ENCODE results near the gene PCDHGB1. TPM values are rescaled to one million over a fixed set of nuclear protein-coding genes. Genes with fewer than 3 reads are reported as not detected.
"Not testable (repeated sequence)": the region's sequence is repeated elsewhere in the genome, so short reads cannot be mapped to it uniquely, and the experiment has no call there.

The PCDHGB1 gene
- polyA plus RNA-seq, 2 donors = 0.19 to 0.39 TPM

- H3K27ac ChIP-seq (ENCODE audit: low read depth in 2 of 2, low read length in 1 of 2) = no peak overlapping the region
- peak overlapping the region; percentile 35 to 44 for H3K4me3 ChIP-seq (ENCODE audit: low read depth in 1 of 2, low read length in 2 of 2)
These were observed 23.6 kb upstream of the PCDHGB1 start for GRCh38 chr5:141326088-141326854.

GRCh38 chr5:141328231-141328630 lies 21.7 kb upstream of the PCDHGB1 start:
- no peaks in the 10 kb centered on the region for H3K36me3 ChIP-seq (ENCODE audit: control insufficient read depth in 2 of 2, insufficient read depth in 2 of 2, low read length in 1 of 2)
- peaks cover 12 to 36% of the 10 kb centered on the region in 2 donors for H3K9me3 ChIP-seq (ENCODE audit: control insufficient read depth in 2 of 2, insufficient read depth in 1 of 2, low read depth in 1 of 2, low read length in 1 of 2)
- WGBS, 2 donors = 68 to 85% methylated on average over 8 of the region's 8 CpGs
- no peak overlapping the region for H3K4me3 ChIP-seq (ENCODE audit: low read depth in 1 of 2, low read length in 2 of 2)
- no peak overlapping the region for H3K27ac ChIP-seq (ENCODE audit: low read depth in 2 of 2, low read length in 1 of 2)
- H3K4me1 ChIP-seq (ENCODE audit: control insufficient read depth in 2 of 2, insufficient read depth in 2 of 2, low read length in 1 of 2) = no peaks in the 10 kb centered on the region
- H3K27me3 ChIP-seq (ENCODE audit: control insufficient read depth in 1 of 2, insufficient read depth in 2 of 2, low read length in 2 of 2) = peaks cover 0 to 4% of the 10 kb centered on the region in 2 donors

More at GRCh38 chr5:141326088-141326854, 23.6 kb upstream of the PCDHGB1 start:
- WGBS, 2 donors = 16% methylated on average over 27 of the region's 27 CpGs
- no peaks in the 10 kb centered on the region for H3K27me3 ChIP-seq (ENCODE audit: control insufficient read depth in 1 of 2, insufficient read depth in 2 of 2, low read length in 2 of 2)
- H3K9me3 ChIP-seq (ENCODE audit: control insufficient read depth in 2 of 2, insufficient read depth in 1 of 2, low read depth in 1 of 2, low read length in 1 of 2) = peaks cover 5 to 26% of the 10 kb centered on the region in 2 donors
- no peaks in the 10 kb centered on the region for H3K36me3 ChIP-seq (ENCODE audit: control insufficient read depth in 2 of 2, insufficient read depth in 2 of 2, low read length in 1 of 2)
- no peaks in the 10 kb centered on the region for H3K4me1 ChIP-seq (ENCODE audit: control insufficient read depth in 2 of 2, insufficient read depth in 2 of 2, low read length in 1 of 2)

GRCh38 chr5:141330299-141331080 lies 19.4 kb upstream of the PCDHGB1 start, which contains the start of gene PCDHGA1:
Gene PCDHGA1, plus strand, starts transcription at chr5:141330514.
- Histone ChIP-seq H3K27ac (ENCODE audit: low read depth in 2 of 2, low read length in 1 of 2) (no peak within 1 kb of the TSS), H3K4me1 (ENCODE audit: control insufficient read depth in 2 of 2, insufficient read depth in 2 of 2, low read length in 1 of 2) (no peaks in the 10 kb centered on the region), H3K4me3 (ENCODE audit: low read depth in 1 of 2, low read length in 2 of 2) (peak within 1 kb of the TSS in 1 of 2 donors; percentile 18), H3K36me3 (ENCODE audit: control insufficient read depth in 2 of 2, insufficient read depth in 2 of 2, low read length in 1 of 2) (no peaks in the 10 kb centered on the region), H3K27me3 (ENCODE audit: control insufficient read depth in 1 of 2, insufficient read depth in 2 of 2, low read length in 2 of 2) (peaks cover 0 to 4% of the 10 kb centered on the region in 2 donors), H3K9me3 (ENCODE audit: control insufficient read depth in 2 of 2, insufficient read depth in 1 of 2, low read depth in 1 of 2, low read length in 1 of 2) (peaks cover 15 to 36% of the 10 kb centered on the region in 2 donors)
- 22 to 23% methylated on average over 21 of the region's 21 CpGs for WGBS, 2 donors

- not testable (repeated sequence) for H3K4me3 ChIP-seq (ENCODE audit: low read depth in 1 of 2, low read length in 2 of 2); H3K36me3 ChIP-seq (ENCODE audit: control insufficient read depth in 2 of 2, insufficient read depth in 2 of 2, low read length in 1 of 2); H3K4me1 ChIP-seq (ENCODE audit: control insufficient read depth in 2 of 2, insufficient read depth in 2 of 2, low read length in 1 of 2); H3K27ac ChIP-seq (ENCODE audit: low read depth in 2 of 2, low read length in 1 of 2); H3K27me3 ChIP-seq (ENCODE audit: control insufficient read depth in 1 of 2, insufficient read depth in 2 of 2, low read length in 2 of 2)
- 44 to 53% methylated on average over 33 to 39 of the region's 39 CpGs for WGBS, 2 donors
- peaks cover 15 to 30% of the 10 kb centered on the region in 2 donors for H3K9me3 ChIP-seq (ENCODE audit: control insufficient read depth in 2 of 2, insufficient read depth in 1 of 2, low read depth in 1 of 2, low read length in 1 of 2)
These were observed 17.3 kb upstream of the PCDHGB1 start for GRCh38 chr5:141332571-141332970.

- peaks cover 0 to 11% of the 10 kb centered on the region in 2 donors for H3K27me3 ChIP-seq (ENCODE audit: control insufficient read depth in 1 of 2, insufficient read depth in 2 of 2, low read length in 2 of 2)
- no peak within 1 kb of the TSS for H3K27ac ChIP-seq (ENCODE audit: low read depth in 2 of 2, low read length in 1 of 2)
- peaks cover 15 to 29% of the 10 kb centered on the region in 2 donors for H3K9me3 ChIP-seq (ENCODE audit: control insufficient read depth in 2 of 2, insufficient read depth in 1 of 2, low read depth in 1 of 2, low read length in 1 of 2)
- no peaks in the 10 kb centered on the region for H3K4me1 ChIP-seq (ENCODE audit: control insufficient read depth in 2 of 2, insufficient read depth in 2 of 2, low read length in 1 of 2)
- 15 to 17% methylated on average over 27 of the region's 27 CpGs for WGBS, 2 donors
- peak within 1 kb of the TSS; percentile 14 to 20 for H3K4me3 ChIP-seq (ENCODE audit: low read depth in 1 of 2, low read length in 2 of 2)
- no peaks in the 10 kb centered on the region for H3K36me3 ChIP-seq (ENCODE audit: control insufficient read depth in 2 of 2, insufficient read depth in 2 of 2, low read length in 1 of 2)
These were observed 11.2 kb upstream of the PCDHGB1 start, which contains the start of gene PCDHGA2 for GRCh38 chr5:141338538-141339306. Gene PCDHGA2, plus strand, starts transcription at chr5:141338760.

- not testable (repeated sequence) for H3K4me1 ChIP-seq (ENCODE audit: control insufficient read depth in 2 of 2, insufficient read depth in 2 of 2, low read length in 1 of 2); H3K27ac ChIP-seq (ENCODE audit: low read depth in 2 of 2, low read length in 1 of 2); H3K36me3 ChIP-seq (ENCODE audit: control insufficient read depth in 2 of 2, insufficient read depth in 2 of 2, low read length in 1 of 2); H3K4me3 ChIP-seq (ENCODE audit: low read depth in 1 of 2, low read length in 2 of 2)
- peaks cover 0 to 13% of the 10 kb centered on the region in 2 donors for H3K27me3 ChIP-seq (ENCODE audit: control insufficient read depth in 1 of 2, insufficient read depth in 2 of 2, low read length in 2 of 2)
- WGBS, 2 donors = 60 to 63% methylated on average over 38 to 45 of the region's 45 CpGs
- H3K9me3 ChIP-seq (ENCODE audit: control insufficient read depth in 2 of 2, insufficient read depth in 1 of 2, low read depth in 1 of 2, low read length in 1 of 2) = peaks cover 22 to 41% of the 10 kb centered on the region in 2 donors
These were observed 9.0 kb upstream of the PCDHGB1 start for GRCh38 chr5:141340781-141341354.

GRCh38 chr5:141342773-141343172 lies 7.1 kb upstream of the PCDHGB1 start:
- Histone ChIP-seq H3K4me1 (ENCODE audit: control insufficient read depth in 2 of 2, insufficient read depth in 2 of 2, low read length in 1 of 2) (no peaks in the 10 kb centered on the region), H3K9me3 (ENCODE audit: control insufficient read depth in 2 of 2, insufficient read depth in 1 of 2, low read depth in 1 of 2, low read length in 1 of 2) (peaks cover 22 to 46% of the 10 kb centered on the region in 2 donors), H3K4me3 (ENCODE audit: low read depth in 1 of 2, low read length in 2 of 2) (no peak overlapping the region), H3K36me3 (ENCODE audit: control insufficient read depth in 2 of 2, insufficient read depth in 2 of 2, low read length in 1 of 2) (no peaks in the 10 kb centered on the region), H3K27me3 (ENCODE audit: control insufficient read depth in 1 of 2, insufficient read depth in 2 of 2, low read length in 2 of 2) (peaks cover 0 to 13% of the 10 kb centered on the region in 2 donors), H3K27ac (ENCODE audit: low read depth in 2 of 2, low read length in 1 of 2) (no peak overlapping the region)
- WGBS, 2 donors = 11 to 15% methylated on average over 1 of the region's 1 CpG

- H3K4me3 ChIP-seq (ENCODE audit: low read depth in 1 of 2, low read length in 2 of 2) = peak within 1 kb of the TSS in 1 of 2 donors; percentile 30
- peaks cover 0 to 13% of the 10 kb centered on the region in 2 donors for H3K27me3 ChIP-seq (ENCODE audit: control insufficient read depth in 1 of 2, insufficient read depth in 2 of 2, low read length in 2 of 2)
- 25 to 26% methylated on average over 9 of the region's 9 CpGs for WGBS, 2 donors
- H3K9me3 ChIP-seq (ENCODE audit: control insufficient read depth in 2 of 2, insufficient read depth in 1 of 2, low read depth in 1 of 2, low read length in 1 of 2) = peaks cover 22 to 46% of the 10 kb centered on the region in 2 donors
- H3K27ac ChIP-seq (ENCODE audit: low read depth in 2 of 2, low read length in 1 of 2) = no peak within 1 kb of the TSS
- H3K4me1 ChIP-seq (ENCODE audit: control insufficient read depth in 2 of 2, insufficient read depth in 2 of 2, low read length in 1 of 2) = no peaks in the 10 kb centered on the region
- H3K36me3 ChIP-seq (ENCODE audit: control insufficient read depth in 2 of 2, insufficient read depth in 2 of 2, low read length in 1 of 2) = no peaks in the 10 kb centered on the region
These were observed 6.5 kb upstream of the PCDHGB1 start, which contains the start of gene PCDHGA3 for GRCh38 chr5:141343242-141343952. Gene PCDHGA3, plus strand, starts transcription at chr5:141343829. Its CDS starts 205 bp downstream, at chr5:141344034.
